Stimulated activated CD4-positive, alpha-beta T cell treated with anti-CD3 and anti-CD28 coated beads, Interleukin-1b, Interleukin-23, amount 100 ng/mL, for 1 hour (primary cell): ENCODE measurements around the gene AKAP13.

ENCODE experiments used
- DNase-seq, 2 donors: peaks; one replicate each; pipeline ENCODE4 v3.0.0-alpha.2; 2020; ENCODE audit warnings: low read depth in 2 of 2

Gene AKAP13

GRCh38 chr15:85598718-85599398, 218.5 kb downstream of the AKAP13 start:
- DNase-seq: no peak

GRCh38 chr15:85600001-85600400, 219.6 kb downstream of the AKAP13 start:
- no peak for DNase-seq

- DNase-seq: no peak
Measured at GRCh38 chr15:85603160-85603559, 222.8 kb downstream of the AKAP13 start.

- DNase-seq: no peak
Measured at GRCh38 chr15:85603703-85604102, 223.3 kb downstream of the AKAP13 start.

GRCh38 chr15:85604194-85604593, 223.8 kb downstream of the AKAP13 start:
- no peak for DNase-seq

- no peak for DNase-seq
Measured at GRCh38 chr15:85606738-85607137, 226.3 kb downstream of the AKAP13 start.

GRCh38 chr15:85607141-85607806, 226.9 kb downstream of the AKAP13 start:
- DNase-seq: no peak

GRCh38 chr15:85607842-85608241, 227.4 kb downstream of the AKAP13 start:
- no peak for DNase-seq

GRCh38 chr15:85609492-85609891, 229.1 kb downstream of the AKAP13 start:
- no peak for DNase-seq

GRCh38 chr15:85611361-85611760, 231.0 kb downstream of the AKAP13 start:
- no peak for DNase-seq

- no peak for DNase-seq
Measured at GRCh38 chr15:85614059-85614458, 233.7 kb downstream of the AKAP13 start.

- DNase-seq: no peak
Measured at GRCh38 chr15:85615930-85616329, 235.5 kb downstream of the AKAP13 start.

- no peak for DNase-seq
Measured at GRCh38 chr15:85616549-85617110, 236.2 kb downstream of the AKAP13 start.

- no peak for DNase-seq
Measured at GRCh38 chr15:85618228-85618505, 237.8 kb downstream of the AKAP13 start.

GRCh38 chr15:85618956-85619491, 238.6 kb downstream of the AKAP13 start:
- peak in 1 of 2 donors; percentile 14 for DNase-seq

- DNase-seq: no peak
Measured at GRCh38 chr15:85619992-85620689, 239.7 kb downstream of the AKAP13 start.

- no peak for DNase-seq
Measured at GRCh38 chr15:85620690-85621049, 240.3 kb downstream of the AKAP13 start.

GRCh38 chr15:85621094-85621493, 240.7 kb downstream of the AKAP13 start:
- no peak for DNase-seq

GRCh38 chr15:85622221-85622831, 241.9 kb downstream of the AKAP13 start:
- DNase-seq: no peak

GRCh38 chr15:85623315-85624049, 243.1 kb downstream of the AKAP13 start:
- DNase-seq: no peak

- no peak for DNase-seq
Measured at GRCh38 chr15:85624291-85624801, 243.9 kb downstream of the AKAP13 start.
